Endothelial cell of umbilical vein (primary cell): ENCODE measurements around the gene TMEM214. TPM values are rescaled to one million over a fixed set of nuclear protein-coding genes. Genes with fewer than 3 reads are reported as not detected.

Source experiments
- BruUV-seq: library from RNA; stranded (reverse); fragments of 400-500 nt; replicated peaks from 2 replicates; lab custom pipeline; 2021; lab: Mats Ljungman, UMichigan
- CTCF ChIA-PET: fragments of 300-600, 350-600 bp; sonication (Branson Sonifier 250); formaldehyde crosslinking; loops from one replicate; lab custom pipeline; 2021; ENCODE audit warnings: antibody characterized with exemption, inconsistent platforms; lab: Charles Lee
- POLR2A ChIA-PET: fragments of 300-600, 350-600 bp; sonication (Branson Sonifier 250); formaldehyde crosslinking; loops from one replicate; lab custom pipeline; 2021; ENCODE audit warnings: antibody characterized with exemption, inconsistent platforms; lab: Charles Lee
- DNase-seq: peaks from one replicate; pipeline ENCODE4 v3.0.0-alpha.2; 2011; ENCODE audit warnings: low read depth, low spot score
- FAIRE-seq: peaks from 2 replicates; lab custom pipeline; 2011; peaks lifted over from hg19 to GRCh38; lab: Jason Lieb, UNC
- H2AFZ ChIP-seq: 2 replicates; pipeline ENCODE4 v1.6.0; 2012; ENCODE audit warnings: low read depth, low read length, control low read depth, inconsistent platforms
- H3K27ac ChIP-seq: 2 replicates; pipeline ENCODE4 v1.5.1; 2011; ENCODE audit warnings: low read depth, mild to moderate bottlenecking, control low read depth, low read length, moderate library complexity; ENCODE audit not compliant: insufficient read depth
- H3K27me3 ChIP-seq, 2 experiments: 2 replicates each; pipeline versions ENCODE4 v1.6.0 to v1.6.1; 2011; ENCODE audit warnings: low read length in 2 of 2, mixed read lengths in 1 of 2; ENCODE audit not compliant: control insufficient read depth in 2 of 2, insufficient read depth in 2 of 2
- H3K36me3 ChIP-seq, 2 experiments: 2 replicates in 1 of 2; 3 replicates in 1 of 2; pipeline ENCODE4 v1.5.1; 2011; ENCODE audit warnings: low read length in 2 of 2, mild to moderate bottlenecking in 1 of 2, moderate library complexity in 1 of 2; ENCODE audit not compliant: control insufficient read depth in 2 of 2, insufficient read depth in 2 of 2; ENCODE audit errors: extremely low read depth in 1 of 2
- H3K4me1 ChIP-seq: 3 replicates; pipeline ENCODE4 v1.5.1; 2011; ENCODE audit warnings: mild to moderate bottlenecking, low read length; ENCODE audit not compliant: control insufficient read depth, insufficient read depth; ENCODE audit errors: extremely low read depth
- H3K4me2 ChIP-seq: 2 replicates; pipeline ENCODE4 v1.6.1; 2011; ENCODE audit warnings: low read length, control low read depth, mixed read lengths; ENCODE audit not compliant: insufficient read depth
- H3K4me3 ChIP-seq, 3 experiments: fragments of 200-600 bp in 1 of 3; sonication (generic), shearing (Covaris generic) in 1 of 3; replicated peaks in 1 of 3; 2 replicates each; pipeline ENCODE4 v1.5.1; 2011 to 2016; ENCODE audit warnings: control low read depth in 3 of 3, low read length in 3 of 3, mild to moderate bottlenecking in 2 of 3, inconsistent platforms in 1 of 3, low read depth in 1 of 3, moderate library complexity in 1 of 3; ENCODE audit not compliant: insufficient read depth in 1 of 3
- H3K79me2 ChIP-seq: 2 replicates; pipeline ENCODE4 v1.6.0; 2012; ENCODE audit warnings: low read length, inconsistent platforms; ENCODE audit not compliant: control insufficient read depth, insufficient read depth
- H3K9ac ChIP-seq: replicated peaks from 2 replicates; pipeline ENCODE3; 2011; ENCODE audit warnings: low read length, control low read depth; ENCODE audit not compliant: insufficient read depth; ENCODE audit errors: extremely low read depth
- H3K9me1 ChIP-seq: replicated peaks from 3 replicates; pipeline ENCODE4 v1.6.0; 2011; ENCODE audit warnings: mild to moderate bottlenecking, low read length; ENCODE audit not compliant: control insufficient read depth, insufficient read depth; ENCODE audit errors: extremely low read depth
- H3K9me3 ChIP-seq: replicated peaks from 2 replicates; pipeline ENCODE4 v1.5.1; 2012; ENCODE audit warnings: low read length, inconsistent platforms; ENCODE audit not compliant: control insufficient read depth, insufficient read depth
- H4K20me1 ChIP-seq: replicated peaks from 2 replicates; pipeline ENCODE3; 2011; ENCODE audit warnings: mild to moderate bottlenecking, low read length; ENCODE audit not compliant: control insufficient read depth, insufficient read depth; ENCODE audit errors: extremely low read depth
- EZH2 ChIP-seq: IDR thresholded peaks from 2 replicates; pipeline ENCODE4 v1.6.1; 2012; ENCODE audit warnings: borderline replicate concordance, low read depth, mild to moderate bottlenecking, moderate library complexity, low read length, inconsistent platforms; ENCODE audit not compliant: severe bottlenecking
- GATA2 ChIP-seq: IDR thresholded peaks from 2 replicates; pipeline ENCODE4 v1.7.0; 2011; ENCODE audit warnings: low read depth, mild to moderate bottlenecking, moderate library complexity, mixed read lengths, low read length; ENCODE audit not compliant: insufficient read length, insufficient read depth
- JUN ChIP-seq: IDR thresholded peaks from 2 replicates; pipeline ENCODE4 v1.6.1; 2011; ENCODE audit warnings: borderline replicate concordance, low read depth; ENCODE audit not compliant: insufficient read length, insufficient read depth
- POLR2A ChIP-seq: IDR thresholded peaks from 2 replicates; pipeline ENCODE4 v1.6.1; 2012; ENCODE audit warnings: low read depth, mild to moderate bottlenecking, control low read depth, low read length
- dilution Hi-C: fragments of 300-500 bp; cut with MboI; formaldehyde crosslinking; loops from one replicate; pipeline ENCODE4 v1.15.0; 2019; ENCODE audit warnings: low sequenced_read_pairs; ENCODE audit not compliant: extremely low pct_ligation_motif_present
- intact Hi-C: fragments of 100-400 bp; cut with micrococcal nuclease; formaldehyde crosslinking; loops from one replicate; pipeline ENCODE4 v1.10.0; 2022
- polyA plus RNA-seq, 4 experiments: library from polyadenylated mRNA; depleted of rRNA in 3 of 4; stranded (reverse) in 3 of 4; unstranded in 1 of 4; fragments of >200 nt; gene quantifications; 2 replicates each; pipeline versions ENCODE4 v1.2.1 to v1.2.3, GENCODE V29; 2011 to 2012; ENCODE audit warnings: missing spikeins in 1 of 4
- total RNA-seq: library from RNA; stranded (reverse); gene quantifications from 2 replicates; pipeline ENCODE4 v1.2.3, GENCODE V29; 2021
- TF ChIP-seq, protein P1 (sequence below), 2 donors: IDR thresholded peaks; 1 replicate in 1 of 2; 2 replicates in 1 of 2; pipeline ENCODE4 v1.5.1; 2011; ENCODE audit warnings: low read length in 2 of 2, mild to moderate bottlenecking in 2 of 2, moderate library complexity in 2 of 2, control low read depth in 1 of 2, inconsistent platforms in 1 of 2, low read depth in 1 of 2; ENCODE audit not compliant: insufficient read depth in 1 of 2; ENCODE audit errors: extremely low read depth in 1 of 2
- TF ChIP-seq, protein P2 (sequence below): IDR thresholded peaks from 2 replicates; pipeline ENCODE4 v1.6.1; 2011; ENCODE audit not compliant: insufficient read depth, insufficient read length

TMEM214 gene
- total and polyA plus RNA-seq, 2 donors (not counting 3 experiments of a cell fraction or from before 2014, with no cell fraction given) = 109 to 163 TPM

DNA sequence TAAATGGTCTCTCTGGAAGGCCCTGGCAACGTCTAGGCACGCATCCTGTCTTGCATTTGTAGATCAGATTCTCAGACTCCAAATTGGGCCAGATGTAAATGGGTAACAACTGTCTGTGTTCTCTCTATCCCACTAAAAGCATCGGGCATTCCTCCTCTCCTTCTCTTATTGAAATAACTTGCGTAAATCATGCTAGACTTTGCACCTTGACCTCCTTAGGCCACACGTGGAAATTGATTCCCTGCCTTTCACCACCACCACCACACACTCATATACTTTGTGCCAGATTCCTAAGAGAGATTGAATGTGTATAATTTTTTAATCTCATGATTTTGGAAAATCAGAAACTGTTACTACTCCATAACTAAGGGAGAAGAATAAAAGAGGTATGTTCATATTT lies 41.0 kb upstream of the TMEM214 start:
- Histone ChIP-seq H3K4me3 (no peak overlapping the region), H3K9me1 (no peaks in the 10 kb centered on the region), H3K4me1 (peaks cover 7% of the 10 kb centered on the region), H3K4me2 (no peak overlapping the region), H3K9me3 (no peaks in the 10 kb centered on the region), H3K9ac (no peak overlapping the region), H2AFZ (no peak overlapping the region), H3K27ac (no peak overlapping the region), H4K20me1 (no peaks in the 10 kb centered on the region), H3K36me3 (no peaks in the 10 kb centered on the region), H3K27me3 (peaks cover 3 to 10% of the 10 kb centered on the region in 2 experiments), H3K79me2 (no peaks in the 10 kb centered on the region)
- no TSS peak for BruUV-seq
- dilution Hi-C loops = no loop called here
- ChIA-PET CTCF (interaction anchor here (1.4 to 2.3 kb wide), 2 partner anchors 18 to 30 kb away, joined by 3 to 9 read pairs; no protein-coding TSS in a partner anchor), POLR2A (no interaction called here)
- DNase-seq = no peak
- intact Hi-C loops = no loop called here
- TF ChIP-seq, protein P1, sequence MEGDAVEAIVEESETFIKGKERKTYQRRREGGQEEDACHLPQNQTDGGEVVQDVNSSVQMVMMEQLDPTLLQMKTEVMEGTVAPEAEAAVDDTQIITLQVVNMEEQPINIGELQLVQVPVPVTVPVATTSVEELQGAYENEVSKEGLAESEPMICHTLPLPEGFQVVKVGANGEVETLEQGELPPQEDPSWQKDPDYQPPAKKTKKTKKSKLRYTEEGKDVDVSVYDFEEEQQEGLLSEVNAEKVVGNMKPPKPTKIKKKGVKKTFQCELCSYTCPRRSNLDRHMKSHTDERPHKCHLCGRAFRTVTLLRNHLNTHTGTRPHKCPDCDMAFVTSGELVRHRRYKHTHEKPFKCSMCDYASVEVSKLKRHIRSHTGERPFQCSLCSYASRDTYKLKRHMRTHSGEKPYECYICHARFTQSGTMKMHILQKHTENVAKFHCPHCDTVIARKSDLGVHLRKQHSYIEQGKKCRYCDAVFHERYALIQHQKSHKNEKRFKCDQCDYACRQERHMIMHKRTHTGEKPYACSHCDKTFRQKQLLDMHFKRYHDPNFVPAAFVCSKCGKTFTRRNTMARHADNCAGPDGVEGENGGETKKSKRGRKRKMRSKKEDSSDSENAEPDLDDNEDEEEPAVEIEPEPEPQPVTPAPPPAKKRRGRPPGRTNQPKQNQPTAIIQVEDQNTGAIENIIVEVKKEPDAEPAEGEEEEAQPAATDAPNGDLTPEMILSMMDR (IDR thresholded peaks at IDR 0.05; ENCODE audit: extremely low read depth in 1 of 2, insufficient read depth in 1 of 2, low read depth in 1 of 2, low read length in 2 of 2) = no peak
- TF ChIP-seq JUN (no peak), EZH2 (no peak), POLR2A (no peak), GATA2 (no peak)
- TF ChIP-seq, protein P2, sequence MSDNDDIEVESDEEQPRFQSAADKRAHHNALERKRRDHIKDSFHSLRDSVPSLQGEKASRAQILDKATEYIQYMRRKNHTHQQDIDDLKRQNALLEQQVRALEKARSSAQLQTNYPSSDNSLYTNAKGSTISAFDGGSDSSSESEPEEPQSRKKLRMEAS = no peak
- no peak for FAIRE-seq
